ENCODE measurements around the gene ZBTB7C. TPM values are rescaled to one million over a fixed set of nuclear protein-coding genes. Genes with fewer than 3 reads are reported as not detected.
A peak's percentile ranks its signal among the peaks of the same experiment; 100 is the strongest.

The ZBTB7C gene
- 5.5 and 6.2 TPM in 2 replicates for total RNA-seq
- 2.3 and 3.0 TPM in 2 replicates for polyA plus RNA-seq

- H3K4me1 ChIP-seq (ENCODE audit: low read depth) = peaks cover 11% of the 10 kb centered on the region
- H3K27ac ChIP-seq = no peak within 1 kb of the TSS
- H3K27me3 ChIP-seq = peaks cover 33% of the 10 kb centered on the region
- no peak for TF ChIP-seq CTCF (IDR thresholded peaks at IDR 0.05; ENCODE audit: low read depth, low read length)
- no peaks in the 10 kb centered on the region for H3K36me3 ChIP-seq
- H3K4me3 ChIP-seq = peak within 1 kb of the TSS; percentile 83
- peak; percentile 22 to 85 for DNase-seq (ENCODE audit: low read depth in 1 of 2, low spot score in 1 of 2)
- no peaks in the 10 kb centered on the region for H3K9me3 ChIP-seq (ENCODE audit: low read depth)
Measured at GRCh38 chr18:48408727-48409590, at the start of gene ZBTB7C. TSS of gene ZBTB7C (minus strand) at chr18:48409383.

- no peak for TF ChIP-seq CTCF (IDR thresholded peaks at IDR 0.05; ENCODE audit: low read depth, low read length)
- peaks cover 7% of the 10 kb centered on the region for H3K4me1 ChIP-seq (ENCODE audit: low read depth)
- H3K4me3 ChIP-seq = no peak overlapping the region
- H3K9me3 ChIP-seq (ENCODE audit: low read depth) = no peaks in the 10 kb centered on the region
- H3K36me3 ChIP-seq = no peaks in the 10 kb centered on the region
- H3K27ac ChIP-seq = no peak overlapping the region
- DNase-seq (ENCODE audit: low read depth in 1 of 2, low spot score in 1 of 2) = no peak
- H3K27me3 ChIP-seq = no peaks in the 10 kb centered on the region
Measured at GRCh38 chr18:48456838-48457237, 47.7 kb upstream of the ZBTB7C start.

GRCh38 chr18:48455555-48456478 lies 46.6 kb upstream of the ZBTB7C start:
- no peak overlapping the region for H3K4me3 ChIP-seq
- H3K27me3 ChIP-seq = no peaks in the 10 kb centered on the region
- H3K4me1 ChIP-seq (ENCODE audit: low read depth) = peaks cover 7% of the 10 kb centered on the region
- no peaks in the 10 kb centered on the region for H3K36me3 ChIP-seq
- no peaks in the 10 kb centered on the region for H3K9me3 ChIP-seq (ENCODE audit: low read depth)
- TF ChIP-seq CTCF (IDR thresholded peaks at IDR 0.05; ENCODE audit: low read depth, low read length) = no peak
- H3K27ac ChIP-seq = no peak overlapping the region
- DNase-seq (ENCODE audit: low read depth in 1 of 2, low spot score in 1 of 2) = peak in 1 of 2 donors; percentile 96

GRCh38 chr18:48454261-48454757 lies 45.1 kb upstream of the ZBTB7C start:
- Histone ChIP-seq H3K4me1 (ENCODE audit: low read depth) (peaks cover 7% of the 10 kb centered on the region), H3K27me3 (no peaks in the 10 kb centered on the region), H3K27ac (no peak overlapping the region), H3K36me3 (no peaks in the 10 kb centered on the region), H3K4me3 (no peak overlapping the region), H3K9me3 (ENCODE audit: low read depth) (no peaks in the 10 kb centered on the region)
- no peak for DNase-seq (ENCODE audit: low read depth in 1 of 2, low spot score in 1 of 2)
- TF ChIP-seq CTCF (IDR thresholded peaks at IDR 0.05; ENCODE audit: low read depth, low read length) = no peak

GRCh38 chr18:48453330-48454066 lies 44.3 kb upstream of the ZBTB7C start:
- H3K27me3 ChIP-seq = peaks cover 4% of the 10 kb centered on the region
- H3K9me3 ChIP-seq (ENCODE audit: low read depth) = no peaks in the 10 kb centered on the region
- DNase-seq (ENCODE audit: low read depth in 1 of 2, low spot score in 1 of 2) = no peak
- no peak overlapping the region for H3K27ac ChIP-seq
- H3K4me3 ChIP-seq = no peak overlapping the region
- peaks cover 7% of the 10 kb centered on the region for H3K4me1 ChIP-seq (ENCODE audit: low read depth)
- H3K36me3 ChIP-seq = no peaks in the 10 kb centered on the region
- no peak for TF ChIP-seq CTCF (IDR thresholded peaks at IDR 0.05; ENCODE audit: low read depth, low read length)

Data from cardiac muscle cell (in vitro differentiated cells and primary cell).